B cell (primary cell): ENCODE data around the gene GNB3. TPM values are rescaled to one million over a fixed set of nuclear protein-coding genes. Genes with fewer than 3 reads are reported as not detected.

Experiments
- ATAC-seq: fragments of 200-7000 bp; cut with Tn5 transposase; one replicate; pipeline ENCODE4 v1.10.0; 2021; ENCODE audit warnings: low read depth, mild to moderate bottlenecking, moderate number of reproducible peaks, moderate library complexity
- CTCF ChIA-PET: fragments of 350-600 bp; sonication (Branson Sonifier 250); formaldehyde crosslinking; loops from one replicate; lab custom pipeline; 2021; ENCODE audit warnings: antibody characterized with exemption, inconsistent platforms; lab: Charles Lee
- POLR2A ChIA-PET: fragments of 350-600 bp; sonication (Branson Sonifier 250); formaldehyde crosslinking; loops from one replicate; lab custom pipeline; 2021; ENCODE audit warnings: antibody characterized with exemption; lab: Charles Lee
- DNase-seq: peaks from one replicate; pipeline ENCODE4 v3.0.0; 2013
- H2AFZ ChIP-seq: 2 replicates; pipeline ENCODE4 v1.6.1; 2012; ENCODE audit warnings: mild to moderate bottlenecking, low read depth, low read length; ENCODE audit not compliant: insufficient read depth, poor library complexity, severe bottlenecking
- H3K27ac ChIP-seq, 2 donors: 1 replicate in 1 of 2; 2 replicates in 1 of 2; pipeline ENCODE4 v1.5.1; 2012 to 2013; ENCODE audit warnings: low read length in 2 of 2, mild to moderate bottlenecking in 2 of 2, moderate library complexity in 1 of 2
- H3K27me3 ChIP-seq, 4 experiments: fragments of 200-600 bp in 1 of 4; sonication (generic) in 1 of 4; replicated peaks in 1 of 4; 1 replicate in 2 of 4; 2 replicates in 2 of 4; pipeline versions ENCODE4 v1.6.1 to v1.7.0; 2013 to 2016; ENCODE audit warnings: low read length in 3 of 4, mild to moderate bottlenecking in 2 of 4, mixed read lengths in 1 of 4, moderate library complexity in 1 of 4; ENCODE audit not compliant: insufficient read depth in 4 of 4, control insufficient read depth in 3 of 4; ENCODE audit errors: control extremely low read depth in 1 of 4
- H3K36me3 ChIP-seq, 2 experiments: replicated peaks in 1 of 2; 1 replicate in 1 of 2; 2 replicates in 1 of 2; pipeline versions ENCODE4 v1.6.1 to v1.7.1; 2013; ENCODE audit warnings: low read length in 1 of 2; ENCODE audit not compliant: insufficient read depth in 2 of 2, control insufficient read depth in 1 of 2; ENCODE audit errors: control extremely low read depth in 1 of 2, extremely low read depth in 1 of 2
- H3K4me1 ChIP-seq, 2 donors: fragments of 200-600 bp in 1 of 2; sonication (generic) in 1 of 2; 1 replicate in 1 of 2; 2 replicates in 1 of 2; pipeline versions ENCODE4 v1.5.1 to v1.6.1; 2013 to 2017; ENCODE audit warnings: low read length in 2 of 2; ENCODE audit not compliant: control insufficient read depth in 2 of 2, insufficient read depth in 2 of 2
- H3K4me2 ChIP-seq: replicated peaks from 2 replicates; pipeline ENCODE3; 2012; ENCODE audit warnings: mild to moderate bottlenecking, low read depth, low read length; ENCODE audit not compliant: poor library complexity, severe bottlenecking
- H3K4me3 ChIP-seq, 5 experiments: fragments of 200-600 bp in 1 of 5; sonication (generic) in 1 of 5; 1 replicate in 3 of 5; 2 replicates in 2 of 5; pipeline versions ENCODE4 v1.5.1 to v1.7.0; 2011 to 2016; ENCODE audit warnings: low read length in 4 of 5, mild to moderate bottlenecking in 4 of 5, low read depth in 2 of 5, control low read depth in 1 of 5, moderate library complexity in 1 of 5; ENCODE audit not compliant: insufficient read depth in 1 of 5; ENCODE audit errors: control extremely low read depth in 1 of 5, extremely low read depth in 1 of 5
- H3K79me2 ChIP-seq: fragments of 200-600 bp; sonication (generic); one replicate; pipeline ENCODE4 v1.6.0; 2016; ENCODE audit warnings: low read length; ENCODE audit not compliant: control insufficient read depth, insufficient read depth
- H3K9ac ChIP-seq: fragments of 200-600 bp; sonication (generic); 2 replicates; pipeline ENCODE4 v1.6.1; 2017; ENCODE audit warnings: mild to moderate bottlenecking, low read length, moderate library complexity
- H3K9me3 ChIP-seq, 3 donors: one replicate each; pipeline versions ENCODE4 v1.6.1 to v1.7.1; 2013; ENCODE audit warnings: low read length in 2 of 3; ENCODE audit not compliant: control insufficient read depth in 2 of 3, insufficient read depth in 1 of 3; ENCODE audit errors: control extremely low read depth in 1 of 3
- H4K20me1 ChIP-seq: 2 replicates; pipeline ENCODE4 v1.6.0; 2012; ENCODE audit warnings: mild to moderate bottlenecking, low read length; ENCODE audit not compliant: insufficient read depth, control insufficient read depth, poor library complexity, severe bottlenecking
- H3K27ac Mint-ChIP-seq: one replicate; pipeline ENCODE4 v1.8.0; 2021; ENCODE audit warnings: mixed read lengths
- H3K27me3 Mint-ChIP-seq: one replicate; pipeline ENCODE4 v1.8.0; 2021; ENCODE audit warnings: mixed read lengths
- H3K4me1 Mint-ChIP-seq: one replicate; pipeline ENCODE4 v1.8.0; 2021; ENCODE audit warnings: mixed read lengths
- H3K4me3 Mint-ChIP-seq: one replicate; pipeline ENCODE4 v1.8.0; 2021; ENCODE audit warnings: mixed read lengths
- H3K9me3 Mint-ChIP-seq: one replicate; pipeline ENCODE4 v1.8.0; 2022; ENCODE audit warnings: mixed read lengths; ENCODE audit not compliant: insufficient read depth
- CTCF ChIP-seq: fragments of 200-600 bp; IDR thresholded peaks from one replicate; pipeline ENCODE4 v1.8.0; 2022; ENCODE audit warnings: antibody characterized with exemption, mild to moderate bottlenecking
- EZH2 ChIP-seq: IDR thresholded peaks from 2 replicates; pipeline ENCODE4 v1.6.1; 2012; ENCODE audit warnings: borderline replicate concordance, low read depth, mild to moderate bottlenecking, moderate library complexity, low read length; ENCODE audit not compliant: insufficient read depth, poor library complexity, severe bottlenecking
- WGBS: methylation state at CpG from one replicate; pipeline ENCODE4 v1.1.5; 2013; ENCODE audit warnings: missing lambda C conversion rate; ENCODE audit not compliant: insufficient coverage; 5-methylcytosine and 5-hydroxymethylcytosine counted together
- intact Hi-C: fragments of 100-400 bp; cut with micrococcal nuclease; formaldehyde crosslinking; loops from one replicate; pipeline ENCODE4 v1.10.0; 2022
- polyA plus RNA-seq: library from polyadenylated mRNA; depleted of rRNA; stranded (reverse); fragments of >200 nt; gene quantifications from 2 replicates; pipeline ENCODE4 v1.2.3, GENCODE V29; 2012
- total RNA-seq, 2 donors: library from RNA; stranded (reverse); fragments of 120-200 nt in 1 of 2; gene quantifications; 1 replicate in 1 of 2; 2 replicates in 1 of 2; pipeline versions ENCODE4 v1.2.3 to v1.2.4, GENCODE V29; 2013 to 2022

GNB3 gene
- total and polyA plus RNA-seq, 2 donors (not counting 1 experiment from before 2014, with no cell fraction given), result 0.27 to 0.49 TPM

- no peaks in the 10 kb centered on the region for H3K4me1 ChIP-seq
- no peak for DNase-seq
- ATAC-seq, result no peak
- no peak overlapping the region for H3K4me2 ChIP-seq
- peaks cover 0 to 5% of the 10 kb centered on the region in 2 experiments for H3K36me3 ChIP-seq
- ChIA-PET CTCF (interaction anchor here (1.2 to 2.2 kb wide), 3 partner anchors 10 to 209 kb away, joined by 4 to 6 read pairs (median 4); partner anchors contain the start of genes C1R and SPSB2), POLR2A (no interaction called here)
- 96% methylated on average over 4 of the region's 5 CpGs for WGBS
- TF ChIP-seq EZH2 (no peak), CTCF (no peak)
- H3K9me3 Mint-ChIP-seq, result no peaks in the 10 kb centered on the region
- no peaks in the 10 kb centered on the region for H3K9me3 ChIP-seq
- no peak overlapping the region for H3K27ac ChIP-seq
- no peak overlapping the region for H3K27ac Mint-ChIP-seq
- H3K27me3 ChIP-seq, result no peaks in the 10 kb centered on the region
- no peaks in the 10 kb centered on the region for H3K4me1 Mint-ChIP-seq
- no peaks in the 10 kb centered on the region for H3K27me3 Mint-ChIP-seq
- H3K9ac ChIP-seq, result no peak overlapping the region
- no peak overlapping the region for H3K4me3 Mint-ChIP-seq
- H4K20me1 ChIP-seq, result no peaks in the 10 kb centered on the region
- intact Hi-C loops, result no loop called here
- no peak overlapping the region for H3K4me3 ChIP-seq
- no peaks in the 10 kb centered on the region for H3K79me2 ChIP-seq
- no peak overlapping the region for H2AFZ ChIP-seq
These were observed 42.5 kb downstream of the GNB3 start for GRCh38 chr12:6883252-6883651.

GRCh38 chr12:6883683-6884082 lies 43.0 kb downstream of the GNB3 start:
- Mint-ChIP-seq H3K4me3 (no peak overlapping the region), H3K9me3 (no peaks in the 10 kb centered on the region), H3K27me3 (no peaks in the 10 kb centered on the region), H3K27ac (no peak overlapping the region), H3K4me1 (no peaks in the 10 kb centered on the region)
- CTCF ChIA-PET, result interaction anchor here (1.6 kb wide), 1 partner anchor 11 kb away, joined by 4 read pairs; the partner anchor contains the start of gene SPSB2
- Histone ChIP-seq H3K9me3 (no peaks in the 10 kb centered on the region), H3K27ac (no peak overlapping the region), H3K4me1 (no peaks in the 10 kb centered on the region), H3K4me2 (no peak overlapping the region), H3K9ac (no peak overlapping the region), H3K4me3 (no peak overlapping the region), H3K36me3 (peaks cover 0 to 5% of the 10 kb centered on the region in 2 experiments), H3K27me3 (no peaks in the 10 kb centered on the region), H3K79me2 (no peaks in the 10 kb centered on the region), H2AFZ (no peak overlapping the region), H4K20me1 (no peaks in the 10 kb centered on the region)
- WGBS, result 97% methylated on average over 11 of the region's 11 CpGs
- POLR2A ChIA-PET, result no interaction called here
- DNase-seq, result no peak
- TF ChIP-seq CTCF (no peak), EZH2 (no peak)
- intact Hi-C loops, result no loop called here
- ATAC-seq, result no peak
